Hematopoietic multipotent progenitor cell treated with erythropoietin and hydrocortisone succinate and interleukin-3 and kit ligand, for 6 days (in vitro differentiated cells): ENCODE results near the gene EOLA2.
"Not testable (repeated sequence)": the region's sequence is repeated elsewhere in the genome, so short reads cannot be mapped to it uniquely, and the experiment has no call there.

Experiments
- DNase-seq: peaks from one replicate; pipeline ENCODE4 v3.0.0-alpha.2; 2015

The EOLA2 gene

DNA sequence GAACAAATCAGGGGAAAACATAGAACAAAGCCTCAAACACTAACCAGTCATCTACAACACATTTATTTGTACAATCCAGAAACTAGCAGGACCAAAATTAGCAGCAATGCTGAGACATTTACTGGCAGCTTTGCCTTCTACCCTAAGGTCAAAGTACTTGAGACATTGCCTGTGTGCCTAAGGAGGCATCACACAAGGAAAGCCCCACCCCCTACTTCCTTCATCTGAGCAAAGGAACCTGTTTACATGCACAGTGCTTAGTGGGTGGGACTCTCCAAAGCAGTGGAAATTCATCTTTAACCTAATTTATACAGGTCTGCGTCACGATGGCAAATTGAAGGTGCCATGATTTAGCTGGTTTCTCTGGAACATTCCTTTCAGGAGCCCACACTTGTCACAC, 6.1 kb downstream of the EOLA2 start:
- DNase-seq: not testable (repeated sequence)

DNA sequence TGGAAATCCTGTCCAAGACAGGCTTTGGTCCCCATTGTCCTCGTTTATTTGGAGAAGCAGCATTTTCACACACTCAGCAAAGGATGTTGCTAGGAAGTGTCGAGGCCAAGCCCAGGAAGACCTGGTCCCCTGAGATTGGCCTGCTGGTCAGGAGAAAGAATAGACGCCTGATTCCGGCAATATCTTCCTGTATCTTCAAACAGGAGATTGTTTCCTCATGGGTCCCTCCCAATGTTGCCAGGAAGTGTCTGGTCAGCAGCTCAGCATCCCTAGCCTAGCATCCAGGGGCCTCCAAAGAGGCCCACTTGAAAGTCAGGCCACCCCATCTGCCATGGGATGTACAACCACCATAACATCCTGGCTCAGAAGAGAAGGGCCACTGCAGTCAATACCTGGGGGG, 6.9 kb downstream of the EOLA2 start:
- not testable (repeated sequence) for DNase-seq

DNA sequence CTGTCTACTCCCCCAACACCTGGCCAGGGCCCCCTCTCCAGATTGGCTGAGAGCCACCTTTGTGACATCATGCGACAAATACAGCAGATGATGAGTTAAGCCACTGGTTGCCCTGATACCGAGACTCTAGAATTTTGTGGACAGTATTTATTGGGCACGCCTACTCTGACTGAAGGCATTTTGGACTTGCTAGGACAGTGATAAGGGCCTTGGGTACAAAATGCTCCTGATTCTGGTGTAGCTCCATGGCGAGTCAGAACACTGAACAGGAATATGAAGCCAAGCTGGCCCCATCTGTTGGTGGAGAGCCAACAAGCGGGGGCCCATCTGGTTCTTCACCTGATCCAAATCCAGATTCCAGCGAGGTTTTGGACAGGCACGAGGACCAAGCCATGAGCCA, 8.9 kb downstream of the EOLA2 start, which contains the start of gene HSFX4:
HSFX4 (plus strand) TSS at position 174 of the 400 bp plus-strand sequence; CDS start at position 246, 72 bp downstream.
- not testable (repeated sequence) for DNase-seq

DNA sequence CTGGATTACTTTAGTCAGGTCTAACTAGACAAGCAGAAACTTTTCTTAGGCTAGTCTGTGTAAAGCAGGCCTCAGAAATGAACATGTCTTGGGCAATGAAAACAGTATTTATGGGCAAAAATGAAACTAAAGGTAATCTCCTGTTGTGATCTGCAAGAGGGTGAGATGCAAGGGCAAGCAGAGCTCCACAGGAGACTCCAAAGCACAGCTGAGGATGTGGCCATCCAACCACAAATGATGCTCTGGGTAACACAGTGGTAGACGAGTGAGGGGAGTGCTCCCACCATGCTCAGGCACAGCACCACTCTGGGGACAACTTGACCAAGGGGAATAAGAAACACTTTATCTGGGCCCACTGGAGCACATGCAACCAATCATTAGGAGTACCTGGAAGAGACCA, 9.7 kb downstream of the EOLA2 start:
- DNase-seq: not testable (repeated sequence)

DNA sequence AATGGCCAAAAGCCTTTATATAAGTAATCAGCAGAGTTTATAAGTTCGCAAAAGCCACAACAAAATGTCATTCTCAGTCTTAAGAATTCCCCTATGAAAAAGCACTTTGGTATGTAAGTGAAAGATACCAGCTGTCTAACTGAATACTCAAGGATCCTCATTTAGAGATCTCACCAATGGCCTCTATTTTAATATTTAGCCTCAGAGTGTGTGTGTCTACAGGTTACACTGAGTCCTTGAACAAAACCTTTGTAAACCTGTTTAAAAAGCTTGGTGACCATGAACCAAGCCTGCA, 10.4 kb downstream of the EOLA2 start:
- DNase-seq: not testable (repeated sequence)

DNA sequence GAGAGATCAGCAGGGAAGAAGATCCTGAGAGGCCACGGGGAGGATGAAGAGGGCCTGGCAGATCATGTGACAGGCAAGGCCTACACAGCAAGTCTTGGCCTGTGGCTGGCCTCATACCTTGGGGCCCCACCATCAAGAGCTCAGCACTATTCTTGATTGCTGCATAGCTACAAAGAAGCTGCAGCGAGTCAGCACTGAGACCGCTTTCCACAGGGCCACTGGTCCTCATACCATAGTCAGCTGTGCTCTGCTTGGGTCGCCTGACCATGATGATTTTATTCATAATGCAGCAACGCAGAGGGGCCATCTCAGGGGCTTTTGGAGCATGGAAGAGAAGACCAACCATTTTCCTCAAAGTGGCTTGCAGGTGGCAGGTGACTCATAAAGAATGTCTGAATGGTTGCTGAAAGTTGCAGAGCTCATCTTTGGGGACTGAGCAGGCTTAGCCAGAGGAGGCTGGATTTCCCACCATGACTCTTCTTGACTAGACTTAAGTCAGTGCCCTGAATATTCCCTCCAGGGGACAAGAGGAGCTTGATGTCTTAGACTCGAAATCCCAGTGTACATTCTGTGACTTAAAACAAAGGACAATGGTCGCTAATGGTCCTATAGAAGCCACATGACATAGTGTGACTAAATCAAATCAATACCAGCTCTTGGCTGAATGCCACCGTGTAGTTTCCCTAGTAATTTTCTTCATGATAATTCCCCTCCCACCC, 10.9 kb downstream of the EOLA2 start:
- not testable (repeated sequence) for DNase-seq

DNA sequence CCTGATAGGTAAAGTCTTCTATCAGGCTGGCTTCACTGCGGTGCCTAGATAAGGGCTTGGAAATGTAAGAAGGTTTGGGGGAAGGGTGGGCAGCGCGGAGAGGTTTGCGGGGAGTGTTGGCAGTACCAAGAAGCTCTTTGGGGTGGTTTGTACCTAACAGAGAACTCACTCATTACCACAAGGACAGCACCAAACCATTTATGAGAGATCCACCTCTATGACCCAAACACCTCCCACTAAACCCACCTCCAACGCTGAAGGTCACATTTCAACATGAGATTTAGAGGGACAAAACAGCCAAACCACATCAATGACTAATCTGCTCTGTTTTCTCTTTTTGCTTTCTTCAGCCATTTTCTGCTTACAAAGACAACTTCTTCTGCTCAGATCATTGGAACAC, 13.9 kb downstream of the EOLA2 start:
- DNase-seq: not testable (repeated sequence)

DNA sequence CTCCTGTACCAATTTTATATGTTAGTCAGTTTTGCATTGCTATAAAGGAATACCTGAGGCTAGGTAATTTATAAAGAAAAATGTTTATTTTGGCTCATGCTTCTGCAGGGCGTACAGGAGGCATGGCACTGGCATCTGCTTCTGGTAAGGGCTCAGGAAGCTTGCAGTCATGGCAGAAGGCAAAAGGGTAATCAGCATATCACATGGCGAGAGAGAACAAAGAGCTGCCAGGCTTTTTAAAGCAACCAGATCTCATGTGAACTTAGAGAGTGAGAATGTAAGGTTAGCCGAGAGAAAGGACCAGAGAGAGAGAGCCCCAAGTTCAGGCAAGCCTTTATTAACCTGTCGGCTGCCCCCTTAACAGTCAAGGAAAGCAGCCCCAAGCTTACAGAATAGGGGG, 14.5 kb downstream of the EOLA2 start:
- not testable (repeated sequence) for DNase-seq

DNA sequence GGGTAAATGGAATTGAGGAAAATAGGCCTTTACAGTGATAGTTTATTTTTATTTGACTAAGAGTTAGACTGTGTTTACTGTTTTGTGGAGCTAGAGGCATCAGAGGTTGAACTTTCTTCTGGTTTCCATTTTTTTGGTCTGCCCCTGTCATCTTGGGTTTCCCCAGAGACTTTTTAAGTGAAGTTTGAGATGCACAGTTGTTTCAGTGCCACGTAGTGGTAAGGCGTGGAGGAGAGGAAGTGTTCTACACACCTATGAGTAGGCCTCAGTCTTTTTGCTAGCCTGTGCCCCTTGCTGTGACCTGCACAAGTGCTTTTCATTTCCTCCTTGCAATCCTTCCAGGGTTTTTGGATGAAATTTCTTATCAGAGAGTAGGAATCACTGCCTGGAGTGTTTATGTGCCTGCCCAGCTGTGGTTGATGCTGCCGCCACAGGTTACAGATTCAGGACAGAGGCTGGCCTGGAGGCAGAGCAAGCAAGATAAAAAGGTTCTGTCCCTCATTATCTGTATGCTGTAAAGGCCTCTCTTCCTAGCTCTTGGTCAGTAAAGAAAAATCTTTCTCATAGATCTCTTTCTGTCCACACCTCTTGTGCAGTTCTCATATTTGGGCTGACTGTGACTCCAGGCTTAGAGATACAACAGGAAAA, 21.4 kb downstream of the EOLA2 start:
- no peak for DNase-seq

DNA sequence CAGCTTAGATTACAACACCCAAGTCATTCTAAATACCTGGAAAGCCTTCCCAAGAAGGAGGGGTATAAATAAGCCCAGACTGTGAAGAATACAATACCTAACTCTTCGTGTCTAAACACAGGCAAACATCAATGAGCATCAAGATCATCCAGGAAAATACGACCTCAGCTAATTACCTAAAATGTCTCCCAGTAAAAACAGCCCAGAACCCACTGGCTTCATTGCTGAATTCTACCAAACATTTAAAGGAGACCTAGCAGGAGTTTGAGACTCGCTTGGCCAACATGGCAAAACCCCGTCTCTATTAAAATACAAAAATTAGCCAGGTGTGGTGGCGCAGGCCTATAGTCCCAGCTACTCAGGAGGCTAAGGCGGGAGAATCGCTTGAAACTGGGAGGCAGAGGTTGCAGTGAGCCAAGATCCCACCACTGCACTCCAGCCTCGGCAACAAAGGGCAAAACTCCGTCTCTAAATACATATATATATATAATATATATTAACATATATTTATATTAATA, 28.1 kb downstream of the EOLA2 start:
- peak; percentile 16 for DNase-seq

DNA sequence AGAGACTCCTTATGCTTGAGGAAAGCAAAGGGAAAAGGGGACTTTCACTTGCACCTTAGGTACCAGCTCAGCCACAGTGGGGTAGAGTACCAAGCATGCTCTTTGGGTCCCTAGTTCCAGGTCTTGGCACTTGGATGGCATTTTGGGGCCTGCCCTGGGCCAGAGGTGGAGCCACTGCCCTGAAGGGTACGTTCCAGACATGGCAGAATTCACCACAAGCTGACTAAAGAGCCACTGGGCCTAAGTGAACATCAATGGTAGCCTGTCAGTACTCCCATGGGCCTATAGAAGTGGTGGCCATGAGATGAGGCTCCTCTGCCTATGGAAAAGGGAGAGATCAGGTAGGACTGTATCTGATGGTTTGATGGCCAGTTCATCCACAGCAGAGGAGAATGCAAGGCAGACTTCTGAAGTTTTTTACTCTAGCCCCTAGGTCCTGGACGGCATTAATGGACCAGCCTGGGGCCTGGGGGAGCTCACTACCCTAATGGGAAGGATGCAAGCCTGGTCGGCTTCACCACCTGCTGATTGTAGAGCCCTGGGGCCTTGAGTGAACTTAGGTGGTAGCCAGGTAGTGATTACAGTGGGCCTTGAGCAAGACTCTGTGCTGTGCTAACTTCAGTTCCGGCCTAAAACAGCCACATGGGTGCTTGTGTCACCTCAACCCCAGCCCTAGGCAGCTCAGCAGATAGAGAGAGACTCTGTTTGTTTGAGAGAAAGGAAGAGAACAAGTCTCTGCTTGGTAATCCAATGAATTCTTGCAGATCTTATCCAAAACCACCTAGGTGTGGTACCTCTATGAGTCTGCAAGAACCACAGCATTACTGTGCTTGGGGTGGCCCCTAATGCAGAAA, 28.7 kb downstream of the EOLA2 start:
- no peak for DNase-seq

DNA sequence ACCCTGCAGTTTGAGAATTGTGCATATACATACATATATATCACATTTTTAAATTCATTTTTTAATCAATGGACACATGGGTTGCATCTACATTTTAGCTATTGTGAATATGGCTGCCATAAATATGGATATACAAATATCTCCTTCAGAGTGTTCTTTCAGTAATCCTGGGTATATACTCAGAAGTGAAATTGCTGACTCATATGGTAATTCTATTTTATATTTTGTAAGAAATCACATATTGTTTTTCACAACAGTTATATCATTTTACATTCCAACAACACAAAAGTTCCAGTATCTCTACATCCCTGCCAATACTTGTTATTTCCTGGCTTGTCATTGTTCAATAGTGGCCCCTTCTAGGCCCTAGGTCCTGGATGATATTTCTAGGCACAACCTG, 29.6 kb downstream of the EOLA2 start:
- DNase-seq: no peak

DNA sequence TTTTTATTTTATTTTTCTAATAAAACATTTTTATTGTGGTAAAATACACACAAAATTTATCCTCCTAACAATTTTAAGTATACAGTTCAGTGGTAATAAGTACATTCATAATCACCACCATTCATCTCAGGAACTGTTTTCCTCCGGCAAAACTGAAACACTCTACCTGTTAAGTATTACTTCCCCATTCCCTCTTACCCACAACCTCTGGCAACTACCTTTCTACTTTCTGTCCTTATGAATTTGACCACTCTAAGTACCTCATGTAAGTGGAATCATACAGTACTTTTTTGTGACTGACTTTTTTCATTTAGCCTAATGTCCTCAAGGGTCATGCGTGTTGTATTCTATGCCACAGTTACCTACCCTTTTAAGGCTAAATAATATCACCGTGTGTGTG, 30.0 kb downstream of the EOLA2 start:
- no peak for DNase-seq

DNA sequence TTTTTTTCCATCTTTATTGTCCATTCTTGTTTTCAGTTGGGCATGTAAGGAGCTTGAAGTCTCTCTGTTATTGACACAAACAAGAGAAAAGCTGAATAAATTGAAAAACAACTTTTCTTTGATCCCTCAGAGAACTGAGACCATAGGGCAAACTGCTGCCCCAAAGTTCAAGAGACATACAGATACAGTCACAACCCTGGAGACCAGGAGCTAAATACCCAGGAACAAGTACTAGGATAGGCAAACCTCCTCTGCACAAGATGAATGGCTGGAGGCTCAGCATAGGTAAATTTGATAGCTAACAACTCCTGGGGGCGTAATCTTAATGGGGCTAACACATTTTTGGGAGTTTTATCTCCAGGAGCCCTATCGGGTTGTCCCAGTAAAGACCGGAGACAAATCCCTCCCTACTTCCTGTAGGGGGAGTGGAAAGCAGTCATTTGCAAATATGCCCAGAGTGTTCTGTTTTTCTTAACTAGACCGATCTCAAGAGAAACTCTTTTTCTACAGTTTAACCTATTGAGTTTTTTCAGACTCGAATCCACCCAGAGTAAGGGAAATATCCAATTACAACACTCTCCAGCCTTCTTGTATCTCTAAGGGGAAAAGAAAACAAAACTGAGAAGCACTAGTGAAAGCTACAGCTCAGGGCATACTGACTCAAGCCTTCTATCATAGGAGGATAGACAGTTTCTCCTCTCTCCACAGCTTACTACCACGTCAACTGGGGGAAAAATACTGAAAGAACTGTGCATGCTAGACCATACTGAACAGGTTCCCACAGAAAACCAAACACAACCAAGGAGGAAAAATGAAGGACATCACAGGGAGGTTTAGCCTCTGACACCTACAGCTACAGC, 34.2 kb downstream of the EOLA2 start:
- peak; percentile 68 for DNase-seq

DNA sequence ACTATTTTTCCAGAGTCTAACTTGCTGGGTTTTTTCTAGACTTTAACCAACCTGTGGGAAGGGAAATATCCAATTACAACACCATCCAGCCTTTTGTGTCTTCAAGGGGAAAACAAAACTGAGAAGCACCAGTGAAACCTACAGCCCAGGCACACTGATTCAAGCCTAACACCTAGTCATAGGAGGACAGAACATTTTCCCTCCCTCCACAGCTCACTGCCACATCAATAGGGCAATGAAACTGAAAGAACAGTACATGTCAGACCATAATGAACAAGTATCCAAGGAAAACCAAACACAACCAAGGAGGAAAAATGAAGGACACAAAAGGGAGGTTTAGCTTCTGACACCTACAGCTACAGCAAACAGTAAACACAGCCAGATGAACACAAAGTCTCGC, 39.7 kb downstream of the EOLA2 start:
- no peak for DNase-seq

DNA sequence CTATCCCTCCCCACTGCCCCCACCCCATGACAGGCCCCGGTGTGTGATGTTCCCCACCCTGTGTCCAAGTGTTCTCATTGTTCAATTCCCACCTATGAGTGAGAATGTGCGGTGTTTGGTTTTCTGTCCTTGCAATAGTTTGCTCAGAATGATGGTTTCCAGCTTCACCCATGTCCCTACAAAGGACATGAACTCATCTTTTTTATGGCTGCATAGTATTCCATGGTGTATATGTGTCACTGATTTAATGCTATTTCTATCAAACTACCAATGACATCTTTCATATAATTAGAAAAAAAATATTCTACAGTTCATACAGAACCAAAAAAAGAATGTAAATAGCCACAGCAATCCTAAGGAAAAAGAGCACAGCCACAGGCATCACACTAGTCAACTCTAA, 47.5 kb downstream of the EOLA2 start:
- DNase-seq: not testable (repeated sequence)
